PC-9 (cell line): ENCODE data around the gene PLA2G4C. TPM values are rescaled to one million over a fixed set of nuclear protein-coding genes. Genes with fewer than 3 reads are reported as not detected.

ENCODE experiments used
- BruUV-seq: library from RNA; stranded (reverse); fragments of 400-500 nt; replicated peaks from 2 replicates; lab custom pipeline; 2021; lab: Mats Ljungman, UMichigan
- CTCF ChIA-PET: fragments of 300-600 bp; sonication (Branson Sonifier 250); formaldehyde crosslinking; loops from one replicate; lab custom pipeline; 2022; ENCODE audit warnings: antibody characterized with exemption; lab: Charles Lee
- POLR2A ChIA-PET: fragments of 300-600 bp; sonication (Branson Sonifier 250); formaldehyde crosslinking; loops from one replicate; lab custom pipeline; 2022; ENCODE audit warnings: antibody characterized with exemption; ENCODE audit not compliant: unreplicated experiment; lab: Charles Lee
- DNase-seq, 2 experiments: peaks; one replicate each; pipeline versions ENCODE4 v3.0.0 to v3.0.0-alpha.2; 2015 to 2022; ENCODE audit warnings: mixed read lengths in 1 of 2
- H2AFZ ChIP-seq: fragments of 200-600 bp; sonication (generic); 2 replicates; pipeline ENCODE4 v1.8.1; 2017; ENCODE audit warnings: antibody characterized with exemption
- H3F3A ChIP-seq: fragments of 200-600 bp; sonication (generic); 2 replicates; pipeline ENCODE4 v1.8.1; 2017; ENCODE audit warnings: antibody characterized with exemption, mild to moderate bottlenecking, low read depth; ENCODE audit not compliant: insufficient read depth
- H3K27ac ChIP-seq: fragments of 200-600 bp; sonication (generic); 2 replicates; pipeline ENCODE4 v1.6.1; 2016; ENCODE audit warnings: mixed run types
- H3K27me3 ChIP-seq: fragments of 200-600 bp; sonication (generic); 2 replicates; pipeline ENCODE4 v1.6.1; 2016; ENCODE audit warnings: low read depth, mixed run types; ENCODE audit not compliant: insufficient read depth
- H3K36me3 ChIP-seq: fragments of 200-600 bp; sonication (generic); 2 replicates; pipeline ENCODE4 v1.6.1; 2016; ENCODE audit warnings: low read depth, mixed run types
- H3K4me1 ChIP-seq: fragments of 200-600 bp; sonication (generic); replicated peaks from 2 replicates; pipeline ENCODE4 v1.6.1; 2016; ENCODE audit warnings: mixed run types; ENCODE audit not compliant: insufficient read depth
- H3K4me2 ChIP-seq: fragments of 200-600 bp; sonication (generic); 2 replicates; pipeline ENCODE4 v1.6.1; 2017; ENCODE audit warnings: mixed run types
- H3K4me3 ChIP-seq: fragments of 200-600 bp; sonication (generic); 2 replicates; pipeline ENCODE4 v1.6.1; 2016; ENCODE audit warnings: mixed run types
- H3K79me2 ChIP-seq: fragments of 200-600 bp; sonication (generic); 2 replicates; pipeline ENCODE4 v1.6.1; 2017; ENCODE audit warnings: low read depth, mixed run types
- H3K9me2 ChIP-seq: fragments of 200-600 bp; sonication (generic); 2 replicates; pipeline ENCODE4 v1.8.1; 2017; ENCODE audit warnings: mild to moderate bottlenecking; ENCODE audit not compliant: insufficient read depth
- H3K9me3 ChIP-seq: fragments of 200-600 bp; sonication (generic); 2 replicates; pipeline ENCODE4 v1.8.1; 2016; ENCODE audit warnings: low read depth; ENCODE audit not compliant: insufficient read depth
- H4K20me1 ChIP-seq: fragments of 200-600 bp; sonication (generic); 2 replicates; pipeline ENCODE4 v1.8.1; 2017; ENCODE audit not compliant: insufficient read depth
- CTCF ChIP-seq: fragments of 200-600 bp; sonication (generic); conservative IDR thresholded peaks from 2 replicates; pipeline ENCODE4 v1.6.1; 2017; ENCODE audit warnings: mixed run types, antibody characterized with exemption, mild to moderate bottlenecking, moderate library complexity
- EZH2 ChIP-seq: fragments of 200-600 bp; sonication (generic); IDR thresholded peaks from 2 replicates; pipeline ENCODE4 v1.8.0; 2017; ENCODE audit warnings: antibody characterized with exemption, low read depth
- intact Hi-C: fragments of 100-400 bp; cut with micrococcal nuclease; formaldehyde crosslinking; loops from one replicate; pipeline ENCODE4 v1.10.0; 2022; ENCODE audit not compliant: unreplicated experiment
- total RNA-seq: library from RNA; stranded (reverse); gene quantifications from 2 replicates; pipeline ENCODE4 v1.2.3, GENCODE V29; 2021

PLA2G4C gene
- total RNA-seq, 1 experiment from 2014 or later = not detected

GRCh38 chr19:48060381-48060780, 50.2 kb downstream of the PLA2G4C start:
- H2AFZ ChIP-seq = no peak overlapping the region
- H3K4me2 ChIP-seq = no peak overlapping the region
- no peak overlapping the region for H3K4me3 ChIP-seq
- no peaks in the 10 kb centered on the region for H3K36me3 ChIP-seq
- no peaks in the 10 kb centered on the region for H4K20me1 ChIP-seq
- peaks cover 87% of the 10 kb centered on the region for H3K27me3 ChIP-seq
- ChIA-PET POLR2A (no interaction called here), CTCF (interaction anchor here (0.5 kb wide), 1 partner anchor 860 kb away, joined by 4 read pairs; no protein-coding TSS in a partner anchor)
- H3F3A ChIP-seq = no peaks in the 10 kb centered on the region
- TF ChIP-seq CTCF (no peak), EZH2 (no peak)
- H3K4me1 ChIP-seq = no peaks in the 10 kb centered on the region
- no peaks in the 10 kb centered on the region for H3K9me2 ChIP-seq
- no peak overlapping the region for H3K27ac ChIP-seq
- DNase-seq = no peak
- no TSS peak for BruUV-seq
- no peaks in the 10 kb centered on the region for H3K9me3 ChIP-seq
- intact Hi-C loops = no loop called here
- no peaks in the 10 kb centered on the region for H3K79me2 ChIP-seq

GRCh38 chr19:48059331-48059730, 51.3 kb downstream of the PLA2G4C start:
- no peak for TF ChIP-seq EZH2
- no peak for TF ChIP-seq CTCF
- Histone ChIP-seq H3K27me3 (peaks cover 90% of the 10 kb centered on the region), H4K20me1 (no peaks in the 10 kb centered on the region), H3K9me3 (no peaks in the 10 kb centered on the region), H3K4me1 (no peaks in the 10 kb centered on the region), H3K27ac (no peak overlapping the region), H3K9me2 (no peaks in the 10 kb centered on the region), H3F3A (no peaks in the 10 kb centered on the region), H3K36me3 (no peaks in the 10 kb centered on the region), H3K4me3 (no peak overlapping the region), H3K79me2 (no peaks in the 10 kb centered on the region), H2AFZ (no peak overlapping the region), H3K4me2 (no peak overlapping the region)
- ChIA-PET POLR2A (no interaction called here), CTCF (no interaction called here)
- no TSS peak for BruUV-seq
- DNase-seq = no peak
- intact Hi-C loops = no loop called here

GRCh38 chr19:48053856-48054255, 56.8 kb downstream of the PLA2G4C start:
- CTCF ChIA-PET = no interaction called here
- Histone ChIP-seq H3K9me2 (no peaks in the 10 kb centered on the region), H3K9me3 (0 out of 2 replicates have a peak, but pooled peaks cover 6% of the 10 kb centered on the region), H3K4me3 (no peak overlapping the region), H3K79me2 (no peaks in the 10 kb centered on the region), H3K36me3 (no peaks in the 10 kb centered on the region), H3K27me3 (peaks cover 94% of the 10 kb centered on the region), H4K20me1 (no peaks in the 10 kb centered on the region), H3K27ac (no peak overlapping the region), H3K4me1 (no peaks in the 10 kb centered on the region), H3F3A (no peaks in the 10 kb centered on the region), H3K4me2 (no peak overlapping the region), H2AFZ (no peak overlapping the region)
- intact Hi-C loops = no loop called here
- TF ChIP-seq CTCF = no peak
- TF ChIP-seq EZH2 = no peak
- no peak for DNase-seq
- POLR2A ChIA-PET = no interaction called here
- no TSS peak for BruUV-seq
